HG02943 (cell line): ENCODE measurements around the gene ATP6V0A4.

ENCODE experiments used
- ATAC-seq: cut with Tn5 transposase; IDR thresholded peaks from one replicate; pipeline ENCODE4 v1.9.1; 2021; ENCODE audit warnings: mild to moderate bottlenecking, low read depth, moderate library complexity; ENCODE audit not compliant: unreplicated experiment

The ATP6V0A4 gene

GRCh38 chr7:138665669-138666140 is 132.3 kb downstream of the ATP6V0A4 start:
- ATAC-seq = no peak

DNA sequence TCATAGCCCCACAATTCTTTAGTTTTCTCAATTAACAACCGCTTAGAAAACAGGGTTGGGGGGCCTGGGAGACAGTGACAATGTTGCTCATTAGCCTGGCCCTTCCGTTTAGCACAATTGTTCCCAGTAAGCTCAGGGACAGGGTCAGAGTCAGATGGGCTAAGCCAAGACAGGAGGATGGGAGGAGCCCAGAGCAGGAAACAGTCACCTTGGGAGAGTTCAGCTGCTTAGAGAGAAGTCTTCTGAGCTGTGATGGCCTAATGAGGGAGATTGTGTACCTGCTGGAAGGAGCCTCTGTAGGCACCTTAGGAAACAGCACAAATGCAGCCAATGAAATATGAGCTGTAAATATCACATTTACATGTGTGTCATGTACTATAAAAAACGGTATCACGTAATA is 132.7 kb downstream of the ATP6V0A4 start:
- ATAC-seq = no peak

DNA sequence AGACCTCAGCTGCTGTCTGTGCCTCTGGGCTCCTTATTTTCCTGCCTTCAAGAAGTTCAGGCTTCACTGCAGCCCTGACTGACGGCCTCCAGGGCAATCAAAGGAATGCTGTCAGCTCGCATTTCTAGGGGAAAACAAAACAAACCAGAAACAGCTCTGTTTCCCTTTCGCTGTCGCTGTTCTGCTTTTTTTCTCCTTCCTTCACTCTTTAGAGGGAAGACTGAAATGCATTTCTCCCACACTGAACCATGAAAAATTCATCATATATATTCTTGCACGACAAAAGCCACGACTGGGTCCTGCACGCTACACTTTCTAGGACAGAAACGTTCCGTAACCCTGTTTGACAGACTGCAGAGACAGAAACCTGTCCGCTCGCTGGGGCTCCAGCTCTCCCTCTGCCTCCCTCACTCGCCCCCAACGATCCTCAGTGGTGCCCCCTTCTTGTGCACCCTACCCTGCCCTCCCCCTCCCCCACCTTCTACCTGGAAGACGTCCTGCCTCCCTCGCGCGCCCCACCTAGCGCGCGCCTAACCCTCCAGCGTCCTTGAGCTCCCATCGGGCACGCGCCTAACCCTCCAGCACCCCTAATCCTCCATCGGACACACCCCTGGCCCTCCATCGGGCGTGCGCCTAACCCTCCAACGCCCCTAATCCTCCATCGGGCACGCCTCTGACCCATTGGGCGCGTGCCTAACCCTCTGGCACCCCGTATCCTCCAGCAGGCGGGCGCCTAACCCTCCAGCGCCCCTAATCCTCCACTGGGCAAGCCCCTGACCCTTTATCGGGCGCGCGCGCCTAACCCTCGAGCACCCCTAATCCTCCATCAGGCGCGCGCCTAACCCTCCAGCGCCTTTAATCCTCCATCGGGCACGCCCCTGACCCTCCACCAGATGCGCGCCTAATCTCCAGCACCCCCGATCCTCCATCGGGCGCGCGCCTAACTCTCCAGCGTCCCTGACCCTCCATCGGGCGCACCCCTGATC is 134.0 kb downstream of the ATP6V0A4 start:
- no peak for ATAC-seq

- ATAC-seq = no peak
Measured at GRCh38 chr7:138662991-138663320, 135.0 kb downstream of the ATP6V0A4 start.

- no peak for ATAC-seq
Measured at GRCh38 chr7:138662076-138662990, 135.7 kb downstream of the ATP6V0A4 start.

DNA sequence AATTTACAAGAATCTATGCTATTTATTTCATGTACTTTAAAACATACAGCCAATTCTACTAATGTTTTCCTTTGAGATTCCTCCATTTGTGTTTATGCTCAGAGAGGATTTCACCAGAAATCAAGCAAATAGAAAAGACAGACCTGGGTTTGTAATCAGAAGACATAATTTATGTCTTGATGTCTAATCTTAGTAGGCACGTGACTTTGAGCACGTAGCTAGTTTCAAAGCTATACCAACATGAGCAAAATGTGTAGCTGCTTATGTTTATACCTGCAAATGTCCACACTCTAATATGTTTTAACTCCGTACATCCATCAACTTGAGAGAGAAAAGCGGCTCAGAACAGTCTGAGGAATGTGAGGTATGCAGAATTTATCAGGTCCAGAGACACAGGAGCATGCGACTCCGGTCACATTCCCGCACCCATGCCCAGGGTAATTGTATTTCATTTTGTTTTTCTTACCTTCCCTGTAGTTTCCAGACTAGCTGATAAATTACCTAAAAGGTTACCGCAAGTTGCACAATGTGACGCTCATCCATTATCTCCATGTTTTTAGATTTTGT is 136.8 kb downstream of the ATP6V0A4 start:
- no peak for ATAC-seq

DNA sequence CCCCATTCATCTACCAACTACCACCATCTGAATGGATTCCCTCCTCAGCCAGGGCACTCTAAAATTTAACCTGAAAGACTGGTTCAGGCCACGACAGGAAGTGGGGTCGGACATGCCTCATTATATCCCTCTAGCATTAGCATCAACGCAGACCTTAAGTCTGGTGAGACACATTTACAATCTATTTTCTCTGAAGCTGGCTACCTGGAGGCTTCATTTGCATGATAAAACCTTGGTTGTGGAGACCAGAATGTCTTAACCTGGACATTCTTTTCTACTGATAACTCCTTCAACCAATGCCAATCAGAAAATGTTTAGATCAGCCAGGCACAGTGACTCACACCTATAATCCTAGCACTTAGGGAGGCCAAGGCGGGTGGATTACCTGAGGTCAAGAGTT is 139.1 kb downstream of the ATP6V0A4 start:
- no peak for ATAC-seq

DNA sequence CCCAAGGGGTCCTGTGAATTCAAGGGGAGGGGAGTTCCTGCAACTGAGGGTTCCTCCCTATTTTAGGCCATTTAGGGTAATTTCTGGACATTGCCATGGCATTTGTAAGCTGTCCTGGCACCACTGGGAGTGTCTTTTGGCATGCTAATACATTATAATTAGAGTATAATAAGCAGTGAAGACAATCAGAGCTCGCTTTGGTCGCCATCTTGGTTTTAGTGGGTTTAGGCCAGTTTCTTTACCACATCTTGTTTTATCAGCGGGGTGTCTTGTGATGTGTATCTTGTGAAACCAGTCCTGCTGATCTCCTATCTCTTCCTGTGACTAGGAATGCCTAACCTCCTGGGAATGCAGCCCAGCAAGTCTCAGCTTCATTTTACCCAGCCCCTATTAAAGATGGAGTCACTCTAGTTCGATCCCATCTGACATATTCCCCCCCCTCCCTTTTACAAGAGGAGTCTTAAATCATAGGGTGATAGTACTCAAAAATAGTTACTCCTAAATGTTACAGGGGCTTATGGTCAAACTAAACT is 140.1 kb downstream of the ATP6V0A4 start:
- no peak for ATAC-seq

- ATAC-seq = no peak
Measured at GRCh38 chr7:138656952-138657351, 141.0 kb downstream of the ATP6V0A4 start.
